DMS 273 (cell line): ENCODE data around the gene PRKCH.
"Not testable (repeated sequence)": the region's sequence is repeated elsewhere in the genome, so short reads cannot be mapped to it uniquely, and the experiment has no call there.

Experiments
- DNase-seq: peaks from one replicate; lab custom pipeline; 2025; ENCODE audit not compliant: unreplicated experiment; lab: John Stamatoyannopoulos, UW

Gene PRKCH

GRCh38 chr14:61526405-61527312 lies 205.3 kb downstream of the PRKCH start:
- DNase-seq, result no peak

DNA sequence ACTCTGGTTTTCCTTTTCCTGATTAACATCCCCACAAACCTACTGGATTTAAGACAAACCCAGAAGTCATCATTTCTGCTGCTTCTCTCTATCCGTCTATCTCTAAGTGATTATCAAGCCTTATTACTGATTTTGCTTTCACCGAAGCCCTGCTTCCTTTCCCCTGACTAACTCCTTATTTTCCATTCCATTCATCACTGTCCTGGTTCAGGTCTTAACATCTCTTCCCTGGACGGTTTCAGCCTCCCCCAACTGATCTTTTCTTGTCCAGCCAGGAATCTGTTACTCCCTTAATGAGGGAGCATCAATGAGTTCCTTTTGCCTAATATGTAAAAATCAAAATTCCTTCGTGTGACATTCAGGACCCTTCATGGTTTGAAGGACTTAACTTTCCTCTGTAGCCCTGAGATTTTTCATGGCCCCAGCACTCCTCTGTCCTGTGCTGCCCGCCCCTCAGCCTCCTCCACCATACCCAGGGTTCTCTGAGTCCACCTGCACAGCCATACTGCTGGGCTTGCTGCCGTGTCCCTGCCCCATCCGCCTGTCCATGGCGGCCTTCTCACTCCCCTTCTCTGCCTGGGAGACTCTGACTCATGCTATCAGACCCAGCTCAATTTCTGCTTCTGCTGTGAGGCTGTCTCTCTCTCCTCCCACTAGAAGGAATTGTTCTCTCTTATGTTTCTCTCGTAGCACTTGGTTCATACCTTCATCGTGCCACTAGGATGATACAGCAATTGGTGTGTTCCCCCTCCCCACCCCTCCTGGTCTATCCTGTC lies 206.1 kb downstream of the PRKCH start:
- no peak for DNase-seq

- no peak for DNase-seq
These were observed 207.2 kb downstream of the PRKCH start for GRCh38 chr14:61528591-61529021.

DNA sequence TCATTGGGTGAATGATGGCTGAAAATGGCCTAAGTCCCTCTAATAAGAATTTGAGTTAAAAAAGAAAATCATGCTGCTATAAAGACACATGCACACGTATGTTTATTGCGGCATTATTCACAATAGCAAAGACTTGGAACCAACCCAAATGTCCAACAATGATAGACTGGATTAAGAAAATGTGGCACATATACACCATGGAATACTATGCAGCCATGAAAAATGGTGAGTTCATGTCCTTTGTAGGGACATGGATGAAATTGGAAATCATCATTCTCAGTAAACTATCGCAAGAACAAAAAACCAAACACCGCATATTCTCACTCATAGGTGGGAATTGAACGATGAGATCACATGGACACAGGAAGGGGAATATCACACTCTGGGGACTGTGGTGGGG lies 208.0 kb downstream of the PRKCH start:
- DNase-seq, result not testable (repeated sequence)

GRCh38 chr14:61530296-61530695 lies 208.9 kb downstream of the PRKCH start:
- no peak for DNase-seq

DNA sequence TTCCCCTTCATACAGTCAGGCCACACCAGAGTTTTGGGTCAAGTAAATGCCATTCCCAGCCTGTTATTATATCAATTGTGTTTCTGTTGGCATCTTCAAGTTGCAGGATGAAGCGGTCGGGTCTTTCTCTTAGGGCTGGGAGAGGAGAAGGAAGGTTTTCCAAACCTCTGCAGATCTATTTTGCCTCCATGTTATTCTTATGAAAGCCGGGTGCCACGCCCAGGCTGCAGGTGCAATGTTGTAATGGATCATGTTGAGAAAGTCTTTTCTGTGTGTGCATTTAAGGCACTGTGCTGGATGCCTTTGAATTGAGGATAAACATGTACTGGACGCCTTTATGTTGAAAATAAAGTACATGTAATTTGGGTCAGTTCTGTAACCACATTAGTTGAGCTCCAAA lies 209.5 kb downstream of the PRKCH start:
- DNase-seq, result no peak

DNA sequence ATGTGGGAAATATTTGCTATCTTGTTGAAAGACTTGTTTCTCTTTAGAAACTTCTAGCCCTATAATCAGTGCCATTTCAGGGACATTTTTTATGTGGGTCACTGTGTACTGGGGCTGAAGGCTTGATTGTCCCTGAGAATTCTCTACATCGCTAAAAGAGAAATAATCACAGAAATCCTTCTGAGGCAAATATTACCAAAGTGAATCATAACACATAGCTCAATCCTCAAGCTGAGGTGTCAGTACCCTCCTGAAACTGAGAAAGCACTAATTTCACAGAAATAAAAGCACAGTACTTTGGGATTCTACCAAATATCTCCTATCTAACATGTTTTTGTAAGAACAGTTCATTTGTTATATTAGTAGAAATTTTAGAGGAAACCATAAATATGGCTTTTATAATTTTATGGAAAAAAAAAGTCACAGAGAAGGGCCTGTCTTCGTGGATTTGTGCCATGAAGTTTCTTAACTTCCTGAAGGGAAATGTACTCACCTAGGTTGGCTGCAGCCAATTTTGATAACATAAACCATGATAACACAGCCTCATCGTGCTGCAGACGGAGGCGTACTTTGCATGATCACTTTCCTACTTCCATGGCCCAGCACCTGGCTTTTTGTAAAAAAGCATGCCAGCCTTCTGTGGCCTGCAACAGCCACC lies 210.2 kb downstream of the PRKCH start:
- DNase-seq, result no peak

DNA sequence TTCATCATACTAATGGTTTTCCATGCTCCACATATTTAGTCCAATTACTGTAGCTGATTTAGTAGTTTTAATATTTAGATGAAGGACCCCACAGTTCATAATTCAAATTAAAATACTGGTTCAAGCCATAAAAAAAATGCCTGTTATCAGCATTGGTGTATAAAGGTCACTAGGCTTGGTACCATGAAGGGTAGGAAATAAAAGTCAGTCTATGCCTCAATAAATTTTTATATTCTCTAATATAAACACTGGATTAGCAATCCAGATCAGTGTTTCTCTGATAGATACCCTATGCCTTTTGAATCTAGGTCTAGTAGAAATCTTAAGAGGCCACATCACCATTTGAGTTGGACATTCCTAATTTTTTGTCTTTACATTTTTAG lies 210.7 kb downstream of the PRKCH start:
- DNase-seq, result no peak

DNA sequence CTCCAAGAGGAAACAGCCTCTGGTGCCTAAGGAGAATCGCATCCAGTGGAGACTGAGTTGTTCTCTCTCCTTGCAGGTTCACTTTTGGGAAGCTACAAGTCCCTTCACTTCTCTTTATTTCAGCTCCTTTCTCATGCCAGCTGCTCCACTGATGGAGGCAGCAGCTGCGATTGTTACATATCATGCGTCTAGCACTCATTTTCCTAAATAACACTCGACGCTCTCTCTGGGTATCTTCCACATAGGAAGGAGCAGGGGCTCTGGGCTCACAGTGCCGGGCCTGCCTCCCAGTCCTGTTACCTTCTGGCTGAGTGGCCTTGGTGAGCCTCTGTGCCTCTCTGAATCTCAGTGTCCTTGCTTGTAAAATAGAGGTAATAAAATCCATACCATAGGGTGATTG lies 211.4 kb downstream of the PRKCH start:
- no peak for DNase-seq

GRCh38 chr14:61533513-61534255 lies 212.3 kb downstream of the PRKCH start:
- DNase-seq, result no peak

- DNase-seq, result no peak
These were observed 213.7 kb downstream of the PRKCH start for GRCh38 chr14:61535032-61535431.

DNA sequence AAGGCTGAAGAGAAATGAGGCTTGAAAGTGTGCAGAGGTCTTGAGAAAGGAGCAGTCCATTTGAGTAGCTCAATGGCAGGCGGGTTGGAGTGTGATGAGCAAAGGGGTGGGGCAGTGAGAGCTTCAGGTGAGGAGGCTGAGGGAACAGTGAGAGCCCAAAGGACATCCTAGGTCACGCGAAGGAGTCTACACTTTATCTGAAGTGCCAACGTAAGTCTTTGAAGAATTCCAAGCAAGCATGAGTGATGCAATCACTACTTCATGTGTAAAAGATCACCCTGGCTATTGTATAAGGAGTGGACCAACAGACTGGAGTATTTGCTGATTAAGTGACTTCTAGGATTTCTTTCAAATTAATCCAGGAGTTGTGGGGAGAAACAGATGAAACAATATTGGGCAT lies 214.1 kb downstream of the PRKCH start:
- DNase-seq, result no peak

- DNase-seq, result no peak
These were observed 215.5 kb downstream of the PRKCH start for GRCh38 chr14:61536661-61537562.

DNA sequence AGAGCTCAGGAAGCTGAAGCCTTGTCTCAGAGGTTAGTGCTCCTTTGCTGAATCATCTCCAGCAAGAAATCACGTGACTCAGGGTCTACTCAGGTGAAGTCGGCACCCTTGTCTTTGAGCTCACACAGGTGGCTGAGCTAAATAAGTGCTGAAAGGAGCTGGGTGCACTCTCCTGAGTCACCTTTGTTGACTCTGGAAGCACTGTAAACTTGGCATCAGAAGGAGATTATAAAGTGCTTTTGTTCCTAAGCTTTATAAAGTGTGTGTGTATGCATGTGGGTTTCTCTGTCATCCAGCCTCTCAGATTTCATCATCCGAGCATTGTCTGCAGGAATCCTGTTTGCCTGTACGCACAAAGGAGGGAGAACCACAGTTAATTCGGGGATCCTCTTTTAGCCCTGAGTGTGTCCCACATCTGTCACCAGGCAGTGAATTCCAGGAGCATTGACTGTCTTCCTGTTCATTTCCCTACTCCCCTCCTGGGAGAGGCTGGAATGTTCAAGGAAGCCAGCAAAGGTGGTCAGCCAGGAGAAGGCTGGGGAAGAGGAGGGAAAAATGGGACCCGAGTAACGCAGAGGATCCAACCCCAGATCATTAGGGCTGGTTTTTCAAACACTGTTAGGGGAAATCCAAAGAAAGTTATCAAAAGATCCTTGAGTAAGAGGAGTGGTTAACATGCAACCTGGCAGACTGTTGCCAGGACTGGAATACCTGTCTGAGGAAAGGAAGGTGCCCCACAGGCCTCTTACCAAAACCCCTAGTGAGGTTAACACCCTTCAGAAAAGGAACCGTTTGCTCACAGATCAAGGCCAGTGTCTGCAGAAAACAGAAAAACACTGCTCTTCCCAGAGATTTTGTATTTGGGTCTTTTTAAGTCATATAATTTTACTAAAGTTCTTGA lies 216.4 kb downstream of the PRKCH start:
- no peak for DNase-seq

- no peak for DNase-seq
These were observed 217.2 kb downstream of the PRKCH start for GRCh38 chr14:61538464-61539022.

DNA sequence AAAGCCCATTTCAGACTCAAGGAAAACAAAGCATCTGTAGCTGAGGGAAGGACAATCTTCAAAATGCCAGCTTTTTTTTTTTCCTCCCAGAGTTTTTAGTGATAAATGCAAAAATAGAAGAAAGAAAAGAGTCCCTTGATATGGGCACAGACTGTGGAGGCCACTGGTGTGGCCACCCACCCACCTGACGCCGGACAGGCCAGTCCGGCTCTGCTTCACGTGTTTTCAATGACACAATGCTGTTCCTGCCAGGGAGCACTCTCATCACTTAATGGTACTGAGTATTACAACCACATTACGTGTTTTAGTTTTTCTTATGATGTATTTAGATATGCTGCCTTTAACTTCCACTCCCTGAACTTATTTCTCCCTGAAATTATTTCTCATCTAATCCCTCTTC lies 218.3 kb downstream of the PRKCH start:
- no peak for DNase-seq

DNA sequence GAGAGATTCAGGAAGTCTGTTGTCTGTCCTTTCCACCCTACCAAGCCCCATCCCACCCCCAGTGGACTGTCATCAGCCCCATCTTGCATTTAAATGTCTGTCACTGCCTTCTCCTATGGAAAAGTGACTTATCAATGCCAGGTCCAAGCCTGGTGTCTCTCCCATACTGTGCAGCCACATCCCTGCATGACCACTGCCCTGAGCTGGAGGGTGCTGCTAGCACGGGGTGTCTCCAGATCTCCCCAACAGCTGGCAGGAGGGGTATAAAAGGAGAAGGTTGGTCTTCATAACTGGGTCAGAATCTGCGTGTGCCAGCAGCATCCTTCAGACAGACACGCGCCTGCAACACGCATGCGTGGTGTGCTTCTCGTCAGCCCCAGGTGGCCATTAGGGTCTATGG lies 219.6 kb downstream of the PRKCH start:
- DNase-seq, result no peak
